Body of pancreas (tissue), 4 donors: Measurements from ENCODE around the gene SMPDL3A. TPM values are rescaled to one million over a fixed set of nuclear protein-coding genes. Genes with fewer than 3 reads are reported as not detected.

Experiments
- ATAC-seq: fragments of 150-250 bp; one replicate; pipeline ENCODE4 v1.9.1; 2016
- DNase-seq, 4 donors: peaks; one replicate each; pipeline ENCODE4 v3.0.0-alpha.2; 2019
- H3K27ac ChIP-seq, 4 donors: fragments of 200-600 bp; sonication (generic); 1 replicate in 3 of 4; 2 replicates in 1 of 4; pipeline versions ENCODE4 v1.5.1 to v1.6.1; 2016 to 2019; ENCODE audit warnings: mild to moderate bottlenecking in 1 of 4, mixed read lengths in 1 of 4, moderate library complexity in 1 of 4
- H3K27me3 ChIP-seq, 2 donors: fragments of 200-600 bp; sonication (generic); one replicate each; pipeline ENCODE4 v1.6.0; 2016; ENCODE audit warnings: mild to moderate bottlenecking in 1 of 2
- H3K36me3 ChIP-seq, 2 donors: fragments of 200-600 bp; sonication (generic); replicated peaks in 1 of 2; 2 replicates each; pipeline ENCODE4 v1.5.1; 2016; ENCODE audit warnings: low read depth in 2 of 2; ENCODE audit not compliant: insufficient read depth in 1 of 2
- H3K4me1 ChIP-seq: fragments of 200-600 bp; sonication (generic); one replicate; pipeline ENCODE4 v1.6.0; 2016
- H3K4me3 ChIP-seq, 2 donors: fragments of 200-600 bp; sonication (generic); 1 replicate in 1 of 2; 2 replicates in 1 of 2; pipeline ENCODE4 v1.5.1; 2016 to 2019
- H3K9me3 ChIP-seq, 3 donors: fragments of 200-600 bp; sonication (generic); 1 replicate in 2 of 3; 2 replicates in 1 of 3; pipeline ENCODE4 v1.5.1; 2016
- POLR2A ChIP-seq, 3 donors: fragments of 450-650 bp; IDR thresholded peaks; one replicate each; pipeline ENCODE4 v1.6.1; 2016; ENCODE audit warnings: antibody characterized with exemption in 3 of 3, mild to moderate bottlenecking in 2 of 3
- WGBS, 2 donors: methylation state at CpG; one replicate each; pipeline ENCODE4 v1.1.5; 2017; 5-methylcytosine and 5-hydroxymethylcytosine counted together
- intact Hi-C: fragments of 100-400 bp; cut with DNase I; formaldehyde crosslinking; loops from one replicate; pipeline ENCODE4 v1.15.1; 2023
- total RNA-seq, 2 donors: library from RNA; depleted of rRNA; stranded (reverse); fragments of >200 nt; gene quantifications; one replicate each; pipeline ENCODE4 v1.1.0, GENCODE V29; 2016
- TF ChIP-seq, protein P1 (sequence below), 7 experiments: fragments of 450-650 bp in 4 of 7; fragments of 200-600 bp in 3 of 7; sonication (generic) in 3 of 7; IDR thresholded peaks; one replicate each; pipeline ENCODE4 v1.5.1; 2016 to 2019; ENCODE audit warnings: antibody characterized with exemption in 7 of 7

The SMPDL3A gene
- total RNA-seq, 2 donors from 2014 or later: 11.5 to 21.3 TPM

DNA sequence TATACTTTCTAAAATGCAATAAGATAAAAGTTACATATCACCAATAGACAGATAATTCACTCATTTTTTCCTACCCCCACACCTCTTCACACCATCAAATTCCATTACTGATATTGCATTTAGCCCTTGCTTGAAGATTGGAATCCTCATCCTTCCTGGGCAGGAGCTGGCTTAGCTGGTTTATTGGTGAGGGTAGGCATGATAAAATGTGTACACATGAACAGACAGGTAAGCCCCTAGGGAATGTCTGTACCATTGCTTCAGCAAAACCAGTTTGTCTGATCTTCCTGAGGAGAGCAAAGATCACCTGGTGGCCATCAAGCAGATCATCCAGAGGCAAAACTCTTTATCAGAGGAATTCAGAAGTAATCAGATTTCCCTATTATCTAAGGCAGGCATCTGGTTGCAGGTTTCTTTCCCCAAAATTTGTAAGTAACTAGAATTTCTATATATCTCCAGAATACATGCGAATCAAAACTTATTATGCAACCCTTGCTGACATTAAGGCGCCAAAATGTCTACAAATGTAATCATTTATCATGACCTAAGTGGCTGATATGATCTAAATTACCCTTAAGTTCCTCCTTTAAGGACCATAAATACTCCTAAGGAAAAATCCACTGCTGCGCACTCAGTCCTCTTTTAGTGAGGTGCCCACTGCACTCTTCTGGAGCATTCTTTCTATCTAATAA is 16.2 kb upstream of the SMPDL3A start:
- 85 to 86% methylated on average over 3 of the region's 3 CpGs for WGBS, 2 donors
- TF ChIP-seq, protein P1, sequence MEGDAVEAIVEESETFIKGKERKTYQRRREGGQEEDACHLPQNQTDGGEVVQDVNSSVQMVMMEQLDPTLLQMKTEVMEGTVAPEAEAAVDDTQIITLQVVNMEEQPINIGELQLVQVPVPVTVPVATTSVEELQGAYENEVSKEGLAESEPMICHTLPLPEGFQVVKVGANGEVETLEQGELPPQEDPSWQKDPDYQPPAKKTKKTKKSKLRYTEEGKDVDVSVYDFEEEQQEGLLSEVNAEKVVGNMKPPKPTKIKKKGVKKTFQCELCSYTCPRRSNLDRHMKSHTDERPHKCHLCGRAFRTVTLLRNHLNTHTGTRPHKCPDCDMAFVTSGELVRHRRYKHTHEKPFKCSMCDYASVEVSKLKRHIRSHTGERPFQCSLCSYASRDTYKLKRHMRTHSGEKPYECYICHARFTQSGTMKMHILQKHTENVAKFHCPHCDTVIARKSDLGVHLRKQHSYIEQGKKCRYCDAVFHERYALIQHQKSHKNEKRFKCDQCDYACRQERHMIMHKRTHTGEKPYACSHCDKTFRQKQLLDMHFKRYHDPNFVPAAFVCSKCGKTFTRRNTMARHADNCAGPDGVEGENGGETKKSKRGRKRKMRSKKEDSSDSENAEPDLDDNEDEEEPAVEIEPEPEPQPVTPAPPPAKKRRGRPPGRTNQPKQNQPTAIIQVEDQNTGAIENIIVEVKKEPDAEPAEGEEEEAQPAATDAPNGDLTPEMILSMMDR (IDR thresholded peaks at IDR 0.05): no peak
- TF ChIP-seq POLR2A (IDR thresholded peaks at IDR 0.05): no peak
- ATAC-seq: no peak

DNA sequence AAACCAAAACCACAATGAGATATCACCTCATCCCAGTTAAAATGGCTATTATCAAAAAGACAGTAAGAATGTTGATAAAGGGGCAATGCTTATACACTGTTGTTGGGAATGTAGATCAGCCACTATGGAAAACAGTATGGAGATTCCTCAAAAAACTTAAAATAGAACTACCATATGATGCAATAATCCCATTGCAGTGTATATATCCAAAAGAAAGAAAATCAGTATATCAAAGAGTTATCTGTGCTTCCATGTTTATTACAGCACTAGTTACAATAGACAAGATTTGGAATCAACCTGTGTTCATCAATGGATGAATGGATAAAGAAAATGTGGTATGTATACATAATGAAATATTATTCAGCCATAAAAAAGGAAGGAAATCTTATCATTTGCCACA is 13.1 kb upstream of the SMPDL3A start:
- DNase-seq: no peak
- Histone ChIP-seq H3K27ac (no peak overlapping the region), H3K4me1 (peaks cover 13% of the 10 kb centered on the region), H3K4me3 (no peak overlapping the region), H3K36me3 (no peaks in the 10 kb centered on the region), H3K9me3 (no peaks in the 10 kb centered on the region), H3K27me3 (no peaks in the 10 kb centered on the region)
- ATAC-seq: no peak
- intact Hi-C loops: no loop called here
- no peak for TF ChIP-seq POLR2A (IDR thresholded peaks at IDR 0.05)
- TF ChIP-seq, protein P1 (IDR thresholded peaks at IDR 0.05): no peak

More for the DNA sequence above, 16.2 kb upstream of the SMPDL3A start:
- Histone ChIP-seq H3K27ac (no peak overlapping the region), H3K36me3 (no peaks in the 10 kb centered on the region), H3K27me3 (no peaks in the 10 kb centered on the region), H3K9me3 (no peaks in the 10 kb centered on the region), H3K4me1 (peaks cover 21% of the 10 kb centered on the region), H3K4me3 (no peak overlapping the region)
- intact Hi-C loops: no loop called here
- no peak for DNase-seq

DNA sequence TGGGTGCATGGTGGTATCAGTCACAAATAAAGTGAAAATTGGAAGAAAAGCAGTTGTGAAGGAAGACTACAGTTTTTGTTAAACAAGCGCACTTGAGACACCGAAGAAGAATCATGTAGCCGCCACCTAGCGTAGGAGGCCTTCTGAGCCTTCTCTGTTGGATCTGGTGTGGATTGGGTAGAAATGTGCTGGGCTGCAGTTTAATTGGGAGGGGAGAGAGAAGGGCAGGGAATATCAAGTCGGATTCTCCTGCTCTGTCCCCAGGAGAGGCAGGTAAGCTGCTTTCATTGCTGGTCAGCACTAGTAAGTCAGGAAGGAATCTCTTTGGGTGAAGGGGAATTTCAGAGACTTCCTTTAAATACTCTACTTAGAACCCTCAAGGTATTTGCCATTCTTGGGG is 10.8 kb upstream of the SMPDL3A start:
- Histone ChIP-seq H3K4me1 (no peaks in the 10 kb centered on the region), H3K4me3 (no peak overlapping the region)

DNA sequence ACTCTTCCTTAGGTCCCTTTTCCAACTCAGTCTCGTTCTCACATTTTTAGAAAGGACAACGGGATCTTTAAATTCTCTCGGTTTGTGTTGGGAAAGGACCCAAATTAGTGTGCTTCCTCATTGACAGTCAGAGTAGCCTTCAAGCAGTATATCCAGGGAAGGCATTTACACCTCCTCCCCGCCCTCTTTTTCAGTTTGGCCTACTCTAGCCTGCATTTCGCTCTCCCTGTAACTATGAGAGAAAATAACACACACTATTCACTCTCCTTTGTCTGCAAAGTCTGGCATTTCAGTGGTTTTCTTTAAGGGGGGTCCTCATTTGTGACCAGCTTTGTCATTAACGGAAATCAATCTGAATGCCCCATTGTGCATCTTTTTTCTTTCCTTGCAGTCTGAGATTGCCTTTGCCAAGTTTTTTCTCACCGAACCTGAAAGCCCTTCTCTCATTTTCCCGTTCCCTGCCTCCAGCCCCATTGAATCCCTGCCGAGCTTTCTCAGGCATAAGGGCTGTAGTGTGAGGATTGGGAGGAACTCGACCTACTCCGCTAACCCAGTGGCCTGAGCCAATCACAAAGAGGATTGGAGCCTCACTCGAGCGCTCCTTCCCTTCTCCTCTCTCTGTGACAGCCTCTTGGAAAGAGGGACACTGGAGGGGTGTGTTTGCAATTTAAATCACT is 9.9 kb upstream of the SMPDL3A start:
- intact Hi-C loops: no loop called here
- WGBS, 2 donors: 66 to 69% methylated on average over 13 of the region's 13 CpGs
- H3K4me3 ChIP-seq: no peak overlapping the region

More for the DNA sequence above, 10.8 kb upstream of the SMPDL3A start:
- H3K9me3 ChIP-seq: no peaks in the 10 kb centered on the region
- DNase-seq: no peak
- H3K36me3 ChIP-seq: no peaks in the 10 kb centered on the region
- H3K27ac ChIP-seq: no peak overlapping the region
- WGBS, 2 donors: 83 to 88% methylated on average over 5 of the region's 5 CpGs
- no peaks in the 10 kb centered on the region for H3K27me3 ChIP-seq
- no peak for ATAC-seq
- intact Hi-C loops: no loop called here
- TF ChIP-seq, protein P1 (IDR thresholded peaks at IDR 0.05): no peak
- no peak for TF ChIP-seq POLR2A (IDR thresholded peaks at IDR 0.05)

More for the DNA sequence above, 9.9 kb upstream of the SMPDL3A start:
- TF ChIP-seq, protein P1 (IDR thresholded peaks at IDR 0.05): no peak
- TF ChIP-seq POLR2A (IDR thresholded peaks at IDR 0.05): no peak
- no peaks in the 10 kb centered on the region for H3K36me3 ChIP-seq
- no peaks in the 10 kb centered on the region for H3K27me3 ChIP-seq
- H3K4me1 ChIP-seq: no peaks in the 10 kb centered on the region
- H3K9me3 ChIP-seq: no peaks in the 10 kb centered on the region
- no peak for DNase-seq
- no peak overlapping the region for H3K27ac ChIP-seq
- ATAC-seq: no peak
